KMS-11 (cell line): Measurements from ENCODE around the gene HOXA9.

Experiments
- H2AFZ ChIP-seq: fragments of 200-600 bp; sonication (generic); 2 replicates; pipeline ENCODE4 v1.6.1; 2016; ENCODE audit warnings: antibody characterized with exemption, mixed run types, low read depth
- H3K27ac ChIP-seq: fragments of 200-600 bp; sonication (generic); 2 replicates; pipeline ENCODE4 v1.6.1; 2016; ENCODE audit warnings: mild to moderate bottlenecking, mixed run types
- H3K27me3 ChIP-seq: fragments of 200-600 bp; sonication (generic); 2 replicates; pipeline ENCODE4 v1.6.1; 2017; ENCODE audit warnings: mild to moderate bottlenecking, low read depth, mixed run types, moderate library complexity; ENCODE audit not compliant: insufficient read depth
- H3K36me3 ChIP-seq: fragments of 200-600 bp; sonication (generic); 2 replicates; pipeline ENCODE4 v1.6.1; 2017; ENCODE audit warnings: mild to moderate bottlenecking, mixed run types; ENCODE audit not compliant: insufficient read depth
- H3K4me1 ChIP-seq: fragments of 200-600 bp; sonication (generic); 2 replicates; pipeline ENCODE4 v1.6.1; 2016; ENCODE audit warnings: mild to moderate bottlenecking, low read depth, mixed run types; ENCODE audit not compliant: poor library complexity, severe bottlenecking
- H3K4me2 ChIP-seq: fragments of 200-600 bp; sonication (generic); 2 replicates; pipeline ENCODE4 v1.7.0; 2016; ENCODE audit warnings: mild to moderate bottlenecking, mixed run types
- H3K4me3 ChIP-seq: fragments of 200-600 bp; sonication (generic); IDR thresholded peaks from 2 replicates; pipeline ENCODE4 v1.6.1; 2017; ENCODE audit warnings: low read depth, low read length, mixed read lengths; ENCODE audit not compliant: insufficient read depth
- H3K79me2 ChIP-seq: fragments of 200-600 bp; sonication (generic); 2 replicates; pipeline ENCODE4 v1.6.1; 2016; ENCODE audit warnings: low read depth, mixed run types; ENCODE audit not compliant: insufficient read depth
- H3K9ac ChIP-seq: fragments of 200-600 bp; sonication (generic); 2 replicates; pipeline ENCODE4 v1.6.1; 2016; ENCODE audit warnings: mild to moderate bottlenecking, mixed run types
- H4K20me1 ChIP-seq: fragments of 200-600 bp; sonication (generic); 2 replicates; pipeline ENCODE4 v1.6.1; 2016; ENCODE audit warnings: mild to moderate bottlenecking, mixed run types; ENCODE audit not compliant: insufficient read depth
- TF ChIP-seq, protein P1 (sequence below): fragments of 200-600 bp; sonication (generic); conservative IDR thresholded peaks from 2 replicates; pipeline ENCODE4 v1.6.1; 2017; ENCODE audit warnings: low read depth, mild to moderate bottlenecking, antibody characterized with exemption, low read length, moderate library complexity, mixed read lengths

The HOXA9 gene

DNA sequence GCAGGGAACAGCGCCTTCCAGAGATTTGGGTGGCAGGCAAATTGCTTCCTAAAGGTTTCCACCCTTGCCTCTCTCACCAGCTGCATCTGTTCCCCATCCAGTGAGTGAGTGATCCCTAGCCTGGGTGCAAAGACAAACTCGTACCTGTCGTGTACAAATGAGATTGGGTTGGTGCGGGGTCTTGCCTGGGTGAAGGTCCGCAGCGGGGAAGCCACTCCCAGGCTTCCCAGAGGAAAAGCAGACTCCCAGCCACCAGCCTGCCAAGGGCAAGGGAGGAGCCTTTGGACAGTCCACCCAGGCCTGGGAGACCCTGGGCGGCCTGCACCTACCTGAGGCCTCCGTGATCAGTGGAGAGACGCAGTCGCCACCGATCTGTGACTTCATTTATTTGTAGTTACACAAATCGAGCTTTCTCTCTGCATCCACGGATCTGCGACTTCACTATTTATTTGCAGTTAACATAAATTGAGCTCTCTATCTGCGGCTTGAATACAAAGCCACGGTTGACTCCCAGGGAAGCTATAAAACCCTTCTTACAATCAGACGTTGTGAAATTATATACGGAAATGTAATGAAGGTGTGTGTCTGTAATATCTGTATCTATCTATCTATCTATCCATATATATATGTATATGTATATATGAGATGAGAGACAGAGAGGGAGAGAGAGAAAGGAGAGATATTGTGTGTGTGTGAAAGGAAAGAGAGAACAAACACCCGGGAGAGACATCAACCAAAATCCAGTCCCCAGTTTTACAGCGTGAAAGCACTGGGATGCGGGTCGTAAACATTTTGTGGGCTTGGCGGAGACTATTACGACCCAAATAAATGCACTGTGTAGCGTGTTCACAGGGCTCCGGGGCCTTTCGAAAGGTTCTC, 5.8 kb downstream of the HOXA9 start:
- H3K27me3 ChIP-seq: no peaks in the 10 kb centered on the region
- no peak overlapping the region for H3K9ac ChIP-seq
- TF ChIP-seq, protein P1, sequence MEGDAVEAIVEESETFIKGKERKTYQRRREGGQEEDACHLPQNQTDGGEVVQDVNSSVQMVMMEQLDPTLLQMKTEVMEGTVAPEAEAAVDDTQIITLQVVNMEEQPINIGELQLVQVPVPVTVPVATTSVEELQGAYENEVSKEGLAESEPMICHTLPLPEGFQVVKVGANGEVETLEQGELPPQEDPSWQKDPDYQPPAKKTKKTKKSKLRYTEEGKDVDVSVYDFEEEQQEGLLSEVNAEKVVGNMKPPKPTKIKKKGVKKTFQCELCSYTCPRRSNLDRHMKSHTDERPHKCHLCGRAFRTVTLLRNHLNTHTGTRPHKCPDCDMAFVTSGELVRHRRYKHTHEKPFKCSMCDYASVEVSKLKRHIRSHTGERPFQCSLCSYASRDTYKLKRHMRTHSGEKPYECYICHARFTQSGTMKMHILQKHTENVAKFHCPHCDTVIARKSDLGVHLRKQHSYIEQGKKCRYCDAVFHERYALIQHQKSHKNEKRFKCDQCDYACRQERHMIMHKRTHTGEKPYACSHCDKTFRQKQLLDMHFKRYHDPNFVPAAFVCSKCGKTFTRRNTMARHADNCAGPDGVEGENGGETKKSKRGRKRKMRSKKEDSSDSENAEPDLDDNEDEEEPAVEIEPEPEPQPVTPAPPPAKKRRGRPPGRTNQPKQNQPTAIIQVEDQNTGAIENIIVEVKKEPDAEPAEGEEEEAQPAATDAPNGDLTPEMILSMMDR: no peak
- H3K27ac ChIP-seq: no peak overlapping the region
- no peaks in the 10 kb centered on the region for H3K79me2 ChIP-seq
- H3K36me3 ChIP-seq: no peaks in the 10 kb centered on the region
- H3K4me3 ChIP-seq: no peak overlapping the region
- H4K20me1 ChIP-seq: no peaks in the 10 kb centered on the region
- H3K4me2 ChIP-seq: no peak overlapping the region
- H2AFZ ChIP-seq: peak overlapping the region; percentile 100; the same call in 1 of the 2 replicates
- no peaks in the 10 kb centered on the region for H3K4me1 ChIP-seq

DNA sequence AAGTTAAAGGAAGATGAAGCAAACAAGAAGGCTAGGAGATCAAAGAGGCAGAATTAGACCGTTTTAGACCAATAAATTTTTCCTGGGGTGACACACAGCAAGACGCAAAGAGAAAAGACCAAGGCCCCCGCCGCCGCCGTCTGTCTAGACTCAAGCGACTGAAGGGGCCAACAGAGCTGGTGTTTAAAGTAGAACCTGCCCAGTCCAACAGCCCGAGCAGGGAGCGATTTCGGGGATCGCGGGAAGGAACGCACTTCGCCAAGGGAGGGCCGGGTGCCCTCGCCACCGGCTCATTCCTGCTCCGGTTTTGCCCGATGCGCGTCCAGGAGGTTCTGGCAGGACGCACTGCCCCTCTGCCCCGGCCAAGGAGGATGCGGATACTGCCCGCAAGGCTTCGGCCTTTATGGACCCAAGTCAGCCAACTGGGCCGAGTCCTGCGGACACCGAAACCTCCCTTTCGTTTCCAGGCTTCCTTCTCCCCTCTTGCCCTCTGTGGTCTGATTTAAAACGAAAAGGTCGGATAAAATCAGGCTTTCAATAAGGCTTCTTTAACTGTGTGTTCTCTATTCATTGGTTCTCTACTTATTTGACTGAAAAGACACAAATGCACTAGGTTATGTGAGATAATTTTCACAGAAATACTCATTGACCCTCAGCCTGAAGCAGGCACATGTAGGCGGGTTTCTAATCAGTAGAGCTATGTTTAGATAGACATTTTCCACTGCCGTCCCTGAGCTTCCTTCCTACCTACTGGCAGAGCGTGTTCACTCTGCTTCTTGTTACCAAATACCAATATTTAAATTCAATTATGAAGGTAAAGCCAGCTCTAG, 6.7 kb downstream of the HOXA9 start:
- Histone ChIP-seq H3K36me3 (no peaks in the 10 kb centered on the region), H3K4me3 (no peak overlapping the region), H3K79me2 (no peaks in the 10 kb centered on the region), H3K27me3 (no peaks in the 10 kb centered on the region), H2AFZ (no peak overlapping the region), H4K20me1 (no peaks in the 10 kb centered on the region), H3K9ac (no peak overlapping the region), H3K4me2 (no peak overlapping the region), H3K4me1 (no peaks in the 10 kb centered on the region), H3K27ac (no peak overlapping the region)
- TF ChIP-seq, protein P1: no peak

DNA sequence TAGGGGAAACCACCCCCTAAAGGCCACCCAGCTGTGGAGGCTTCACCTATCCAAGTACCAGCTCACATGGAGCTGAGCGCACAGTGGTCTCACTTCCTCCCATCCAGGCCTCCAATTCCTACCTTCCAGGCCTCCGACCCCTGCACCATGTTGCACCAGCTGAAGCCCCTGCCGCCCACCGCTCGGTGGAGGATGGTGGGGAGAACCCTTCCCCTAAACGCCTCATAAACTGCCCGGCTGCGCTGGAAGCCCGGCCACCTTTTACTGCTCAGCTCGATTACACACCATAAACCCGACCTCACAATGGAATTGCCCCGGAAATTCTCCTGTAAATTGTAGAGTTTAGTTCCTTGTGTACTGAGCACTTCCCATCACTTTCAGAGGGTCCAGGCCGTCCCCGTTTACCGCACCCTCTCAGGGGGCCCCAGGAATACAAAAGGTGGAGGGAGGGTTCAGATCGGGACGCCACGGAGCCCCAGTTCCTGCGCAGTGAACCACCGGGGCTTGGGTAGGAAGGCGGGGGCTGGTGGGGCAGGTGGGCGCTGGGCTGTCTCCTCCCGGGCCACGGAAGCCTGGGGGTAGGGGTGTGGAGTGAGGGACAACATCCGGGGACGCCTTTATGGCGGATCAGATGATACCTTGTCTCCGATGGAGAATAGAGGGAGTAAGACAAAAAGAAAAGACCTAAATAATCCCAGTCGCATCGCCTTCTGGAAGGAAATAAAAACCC, 7.5 kb downstream of the HOXA9 start:
- no peaks in the 10 kb centered on the region for H3K4me1 ChIP-seq
- no peak overlapping the region for H3K4me3 ChIP-seq
- TF ChIP-seq, protein P1: no peak
- no peaks in the 10 kb centered on the region for H3K79me2 ChIP-seq
- H4K20me1 ChIP-seq: no peaks in the 10 kb centered on the region
- no peak overlapping the region for H3K9ac ChIP-seq
- H3K4me2 ChIP-seq: no peak overlapping the region
- H3K27me3 ChIP-seq: no peaks in the 10 kb centered on the region
- H3K36me3 ChIP-seq: no peaks in the 10 kb centered on the region
- H2AFZ ChIP-seq: no peak overlapping the region
- H3K27ac ChIP-seq: no peak overlapping the region

DNA sequence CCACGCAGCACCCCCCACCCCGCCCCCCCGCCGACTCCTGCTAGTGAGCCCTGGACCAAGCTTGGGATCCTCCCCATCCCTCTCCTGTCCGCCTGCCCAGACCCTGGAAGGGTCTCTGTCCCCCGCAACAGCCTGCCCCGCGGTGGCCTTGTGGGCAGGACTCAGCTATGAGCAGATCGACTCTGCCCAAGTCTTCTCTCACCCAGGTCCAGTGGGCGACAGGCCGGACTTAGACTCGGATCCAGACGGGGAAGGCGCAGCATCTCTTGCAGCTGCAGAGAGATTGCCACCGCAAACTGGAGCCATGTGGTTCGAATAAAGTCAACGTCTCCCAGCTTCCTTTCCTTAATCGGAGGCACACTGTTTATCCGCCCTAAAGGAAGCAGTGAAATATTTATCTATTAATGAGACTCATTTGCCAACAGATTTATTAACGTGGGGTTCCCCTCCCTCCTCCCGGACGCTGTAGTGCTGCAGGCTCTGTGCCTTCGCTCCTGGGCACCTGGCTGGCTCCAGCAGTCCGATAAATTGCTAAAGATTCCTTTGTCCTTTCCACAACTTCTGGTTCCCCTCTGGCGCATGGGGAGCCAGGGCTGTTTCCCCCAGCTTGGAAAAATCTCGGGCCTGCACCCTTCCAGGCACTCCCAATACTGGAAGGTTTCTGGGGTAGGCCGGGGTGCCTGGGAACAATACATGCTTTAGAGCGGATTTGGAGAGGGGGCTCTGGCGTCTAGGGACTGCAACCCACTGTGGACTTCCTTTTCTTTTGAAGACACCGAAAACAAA, 8.2 kb downstream of the HOXA9 start:
- Histone ChIP-seq H3K79me2 (no peaks in the 10 kb centered on the region), H3K27ac (no peak overlapping the region), H3K9ac (no peak overlapping the region), H2AFZ (no peak overlapping the region), H4K20me1 (no peaks in the 10 kb centered on the region), H3K4me2 (no peak overlapping the region), H3K27me3 (no peaks in the 10 kb centered on the region), H3K4me1 (no peaks in the 10 kb centered on the region), H3K4me3 (no peak overlapping the region), H3K36me3 (no peaks in the 10 kb centered on the region)
- TF ChIP-seq, protein P1: no peak
